Measurements from ENCODE around the gene WIF1.

GRCh38 chr12:65170209-65170881 is 49.2 kb upstream of the WIF1 start:
- TF ChIP-seq CTCF (IDR thresholded peaks at IDR 0.05) (no peak), POLR2A (IDR thresholded peaks at IDR 0.05) (peak in 1 of 2 donors; percentile 4)

Data from thyroid gland (tissue), 4 donors.